ENCODE measurements around the gene FAM3C. TPM values are rescaled to one million over a fixed set of nuclear protein-coding genes. Genes with fewer than 3 reads are reported as not detected.

Gene FAM3C
- polyA plus RNA-seq, 1 donor from 2014 or later = 61.8 TPM

DNA sequence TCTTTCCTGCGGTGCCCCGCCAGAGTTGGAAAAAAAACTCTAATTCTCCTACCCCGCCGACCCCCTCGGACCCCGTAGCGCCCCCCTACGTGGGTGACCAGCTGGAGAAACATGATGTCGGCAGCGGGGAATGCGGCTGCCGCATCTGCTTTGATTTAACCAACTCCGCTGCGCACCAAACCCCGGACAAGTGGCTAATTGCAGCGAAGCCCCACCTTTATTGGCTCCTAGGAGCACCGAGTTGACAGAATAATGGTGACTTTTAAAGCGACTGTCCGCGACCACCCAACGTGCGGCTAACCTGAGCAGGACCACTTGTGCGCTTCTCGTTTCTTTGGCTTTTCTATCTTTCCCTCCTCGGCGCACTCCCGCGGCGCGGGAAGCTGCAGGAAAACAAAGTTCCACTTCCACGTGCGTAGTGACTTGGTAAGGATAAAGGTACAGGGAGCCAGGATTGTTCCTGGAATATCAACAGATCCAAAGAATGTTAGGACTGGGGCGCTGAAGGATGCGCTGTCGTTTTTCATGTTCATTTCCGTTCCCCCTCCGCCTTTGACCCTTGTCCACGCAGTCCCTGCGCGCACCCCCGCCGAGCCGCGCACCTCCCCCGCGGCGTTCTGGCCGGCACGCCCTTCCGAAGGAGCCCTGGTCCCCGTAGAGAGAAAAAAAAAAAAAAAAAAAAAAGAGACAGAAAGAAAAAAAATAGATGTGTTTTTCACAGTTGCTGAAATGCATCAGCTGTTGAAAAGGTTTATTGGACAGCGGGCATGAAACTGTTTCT, 65.9 kb downstream of the FAM3C start:
- Histone ChIP-seq H3F3A (ENCODE audit: insufficient read depth, low read length, poor library complexity, severe bottlenecking) (no peaks in the 10 kb centered on the region), H2AFZ (ENCODE audit: low read depth, low read length) (no peak overlapping the region), H3K36me3 (ENCODE audit: insufficient read depth, low read length) (no peaks in the 10 kb centered on the region), H3K9me2 (ENCODE audit: insufficient read depth, low read length) (no peaks in the 10 kb centered on the region), H3K27me3 (ENCODE audit: insufficient read depth, low read depth, low read length) (peaks cover 70% of the 10 kb centered on the region), H3K27ac (ENCODE audit: low read length) (no peak overlapping the region), H3K9me3 (ENCODE audit: low read length) (peaks cover 3% of the 10 kb centered on the region), H4K20me1 (ENCODE audit: insufficient read depth) (no peaks in the 10 kb centered on the region), H3K79me2 (replicated peaks; ENCODE audit: insufficient read depth, low read length) (no peaks in the 10 kb centered on the region), H3K9ac (ENCODE audit: low read length) (no peak overlapping the region), H3K4me2 (ENCODE audit: low read length) (peak overlapping the region; percentile 69), H3K4me3 (ENCODE audit: low read length) (peak overlapping the region; percentile 65)
- TF ChIP-seq POLR2AphosphoS5 (IDR thresholded peaks at IDR 0.05) (peak; percentile 31), MXI1 (conservative IDR thresholded peaks at IDR 0.05; ENCODE audit: poor library complexity, severe bottlenecking) (peak; percentile 67), TAF1 (IDR thresholded peaks at IDR 0.05; ENCODE audit: low read depth) (no peak), EZH2 (IDR thresholded peaks at IDR 0.05; ENCODE audit: borderline replicate concordance, insufficient read depth, low read length, poor library complexity, severe bottlenecking) (peak; percentile 50)

DNA sequence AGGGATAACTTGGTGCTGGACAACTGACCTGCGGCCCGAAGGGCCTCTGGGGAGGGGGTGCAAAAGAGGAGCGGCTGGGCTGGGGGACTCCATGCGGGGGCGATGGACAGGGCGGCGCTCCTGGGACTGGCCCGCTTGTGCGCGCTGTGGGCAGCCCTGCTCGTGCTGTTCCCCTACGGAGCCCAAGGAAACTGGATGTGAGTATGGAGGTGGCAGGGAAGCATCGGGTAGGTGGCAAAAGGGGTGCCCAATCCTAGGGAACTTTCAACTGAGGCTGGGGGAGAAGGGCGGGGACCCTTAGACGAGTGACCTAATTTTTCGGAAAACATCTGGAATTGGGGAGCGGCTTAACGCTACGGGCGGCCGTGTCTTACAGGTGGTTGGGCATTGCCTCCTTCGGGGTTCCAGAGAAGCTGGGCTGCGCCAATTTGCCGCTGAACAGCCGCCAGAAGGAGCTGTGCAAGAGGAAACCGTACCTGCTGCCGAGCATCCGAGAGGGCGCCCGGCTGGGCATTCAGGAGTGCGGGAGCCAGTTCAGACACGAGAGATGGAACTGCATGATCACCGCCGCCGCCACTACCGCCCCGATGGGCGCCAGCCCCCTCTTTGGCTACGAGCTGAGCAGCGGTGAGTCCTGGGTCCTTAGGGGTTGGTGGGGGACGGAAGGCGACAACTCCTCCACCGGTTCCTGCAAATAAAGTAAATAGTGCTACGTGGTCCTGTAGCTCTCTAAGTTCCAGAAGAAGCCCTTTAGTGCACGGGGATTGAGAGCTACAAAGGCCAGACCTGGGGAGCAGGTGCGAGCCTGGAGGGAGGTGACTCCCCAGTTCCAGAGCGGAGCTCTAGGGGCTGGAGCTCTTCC, 66.7 kb downstream of the FAM3C start:
- no peaks in the 10 kb centered on the region for H3K79me2 ChIP-seq (replicated peaks; ENCODE audit: insufficient read depth, low read length)
- no peak overlapping the region for H3K9ac ChIP-seq (ENCODE audit: low read length)
- H3K27ac ChIP-seq (ENCODE audit: low read length) = no peak overlapping the region
- peak overlapping the region; percentile 65 for H3K4me3 ChIP-seq (ENCODE audit: low read length)
- peak overlapping the region; percentile 69 for H3K4me2 ChIP-seq (ENCODE audit: low read length)
- H3K27me3 ChIP-seq (ENCODE audit: insufficient read depth, low read depth, low read length) = peaks cover 66% of the 10 kb centered on the region
- peaks cover 3% of the 10 kb centered on the region for H3K9me3 ChIP-seq (ENCODE audit: low read length)
- no peak for TF ChIP-seq TAF1 (IDR thresholded peaks at IDR 0.05; ENCODE audit: low read depth)
- TF ChIP-seq, protein P1, sequence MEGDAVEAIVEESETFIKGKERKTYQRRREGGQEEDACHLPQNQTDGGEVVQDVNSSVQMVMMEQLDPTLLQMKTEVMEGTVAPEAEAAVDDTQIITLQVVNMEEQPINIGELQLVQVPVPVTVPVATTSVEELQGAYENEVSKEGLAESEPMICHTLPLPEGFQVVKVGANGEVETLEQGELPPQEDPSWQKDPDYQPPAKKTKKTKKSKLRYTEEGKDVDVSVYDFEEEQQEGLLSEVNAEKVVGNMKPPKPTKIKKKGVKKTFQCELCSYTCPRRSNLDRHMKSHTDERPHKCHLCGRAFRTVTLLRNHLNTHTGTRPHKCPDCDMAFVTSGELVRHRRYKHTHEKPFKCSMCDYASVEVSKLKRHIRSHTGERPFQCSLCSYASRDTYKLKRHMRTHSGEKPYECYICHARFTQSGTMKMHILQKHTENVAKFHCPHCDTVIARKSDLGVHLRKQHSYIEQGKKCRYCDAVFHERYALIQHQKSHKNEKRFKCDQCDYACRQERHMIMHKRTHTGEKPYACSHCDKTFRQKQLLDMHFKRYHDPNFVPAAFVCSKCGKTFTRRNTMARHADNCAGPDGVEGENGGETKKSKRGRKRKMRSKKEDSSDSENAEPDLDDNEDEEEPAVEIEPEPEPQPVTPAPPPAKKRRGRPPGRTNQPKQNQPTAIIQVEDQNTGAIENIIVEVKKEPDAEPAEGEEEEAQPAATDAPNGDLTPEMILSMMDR (IDR thresholded peaks at IDR 0.05; ENCODE audit: poor library complexity, severe bottlenecking) = peak; percentile 26
- TF ChIP-seq EP300 (conservative IDR thresholded peaks at IDR 0.05; ENCODE audit: poor library complexity, severe bottlenecking) = no peak
- no peaks in the 10 kb centered on the region for H3F3A ChIP-seq (ENCODE audit: insufficient read depth, low read length, poor library complexity, severe bottlenecking)
- no peaks in the 10 kb centered on the region for H3K9me2 ChIP-seq (ENCODE audit: insufficient read depth, low read length)
- H3K36me3 ChIP-seq (ENCODE audit: insufficient read depth, low read length) = no peaks in the 10 kb centered on the region
- H4K20me1 ChIP-seq (ENCODE audit: insufficient read depth) = no peaks in the 10 kb centered on the region
- no peak overlapping the region for H2AFZ ChIP-seq (ENCODE audit: low read depth, low read length)

- Histone ChIP-seq H2AFZ (ENCODE audit: low read depth, low read length) (no peak within 1 kb of the TSS), H3K9me2 (ENCODE audit: insufficient read depth, low read length) (no peaks in the 10 kb centered on the region), H3K4me3 (ENCODE audit: low read length) (peak within 1 kb of the TSS; percentile 65), H3K9me3 (ENCODE audit: low read length) (peaks cover 3% of the 10 kb centered on the region), H3K27me3 (ENCODE audit: insufficient read depth, low read depth, low read length) (peaks cover 61% of the 10 kb centered on the region), H3K27ac (ENCODE audit: low read length) (no peak within 1 kb of the TSS), H3K79me2 (replicated peaks; ENCODE audit: insufficient read depth, low read length) (no peaks in the 10 kb centered on the region), H3K9ac (ENCODE audit: low read length) (no peak within 1 kb of the TSS), H3F3A (ENCODE audit: insufficient read depth, low read length, poor library complexity, severe bottlenecking) (no peaks in the 10 kb centered on the region), H3K4me2 (ENCODE audit: low read length) (peak within 1 kb of the TSS; percentile 69), H4K20me1 (ENCODE audit: insufficient read depth) (no peaks in the 10 kb centered on the region), H3K36me3 (ENCODE audit: insufficient read depth, low read length) (no peaks in the 10 kb centered on the region)
- no peak for TF ChIP-seq REST (IDR thresholded peaks at IDR 0.05; ENCODE audit: borderline replicate concordance)
These were observed 67.5 kb downstream of the FAM3C start, which contains the start of gene WNT16 for GRCh38 chr7:121328508-121329190. WNT16 (plus strand) TSS chr7:121329000; CDS start chr7:121329293, 293 bp downstream.
